ENCODE data around the gene PSMB7. TPM values are rescaled to one million over a fixed set of nuclear protein-coding genes. Genes with fewer than 3 reads are reported as not detected.

PSMB7 gene
- total RNA-seq, 3 donors from 2014 or later = 157 to 206 (median 162) TPM

GRCh38 chr9:124450241-124450924 lies 35.1 kb upstream of the PSMB7 start, which contains the start of gene ADGRD2:
ADGRD2 (plus strand) TSS chr9:124450451; CDS start chr9:124451667, 1,216 bp downstream.
- H3K27ac ChIP-seq = peak within 1 kb of the TSS; percentile 55 to 62
- intact Hi-C loops (cut with DNase I; ENCODE audit: low total_unique reads) = no loop called here
- peak within 1 kb of the TSS in 2 of 3 donors; percentile 48 to 62 for H3K4me3 ChIP-seq
- H3K9me3 ChIP-seq = no peaks in the 10 kb centered on the region
- no peak for TF ChIP-seq POLR2A (IDR thresholded peaks at IDR 0.05)
- no peak for TF ChIP-seq POLR2AphosphoS5 (IDR thresholded peaks at IDR 0.05)
- TF ChIP-seq CTCF (IDR thresholded peaks at IDR 0.05) = no peak
- DNase-seq (ENCODE audit: low spot score in 2 of 2) = peak; percentile 53
- peaks cover 0 to 48% of the 10 kb centered on the region in 2 donors for H3K27me3 ChIP-seq
- H3K36me3 ChIP-seq = no peaks in the 10 kb centered on the region
- no peaks in the 10 kb centered on the region for H3K4me1 ChIP-seq

GRCh38 chr9:124449381-124450151 lies 34.3 kb upstream of the PSMB7 start:
- H3K4me1 ChIP-seq = no peaks in the 10 kb centered on the region
- H3K36me3 ChIP-seq = no peaks in the 10 kb centered on the region
- H3K27me3 ChIP-seq = peaks cover 0 to 48% of the 10 kb centered on the region in 2 donors
- TF ChIP-seq POLR2A (IDR thresholded peaks at IDR 0.05) (no peak), CTCF (IDR thresholded peaks at IDR 0.05) (no peak), POLR2AphosphoS5 (IDR thresholded peaks at IDR 0.05) (no peak)
- DNase-seq (ENCODE audit: low spot score in 2 of 2) = peak in 1 of 2 donors; percentile 25
- no peaks in the 10 kb centered on the region for H3K9me3 ChIP-seq
- intact Hi-C loops (cut with DNase I; ENCODE audit: low total_unique reads) = no loop called here
- no peak overlapping the region for H3K4me3 ChIP-seq
- H3K27ac ChIP-seq = peak overlapping the region; percentile 55 to 62

- TF ChIP-seq POLR2AphosphoS5 (IDR thresholded peaks at IDR 0.05) (no peak), POLR2A (IDR thresholded peaks at IDR 0.05) (no peak), CTCF (IDR thresholded peaks at IDR 0.05) (no peak)
- intact Hi-C loops (cut with DNase I; ENCODE audit: low total_unique reads) = no loop called here
- Histone ChIP-seq H3K27ac (peak overlapping the region; percentile 44 to 67), H3K4me3 (no peak overlapping the region), H3K4me1 (no peaks in the 10 kb centered on the region), H3K9me3 (no peaks in the 10 kb centered on the region), H3K27me3 (peaks cover 0 to 33% of the 10 kb centered on the region in 2 donors), H3K36me3 (no peaks in the 10 kb centered on the region)
- DNase-seq (ENCODE audit: low spot score in 2 of 2) = peak in 1 of 2 donors; percentile 47
Observed at GRCh38 chr9:124448019-124448418, 32.8 kb upstream of the PSMB7 start.

GRCh38 chr9:124447297-124447661 lies 32.0 kb upstream of the PSMB7 start:
- H3K27me3 ChIP-seq = peaks cover 0 to 26% of the 10 kb centered on the region in 2 donors
- H3K9me3 ChIP-seq = no peaks in the 10 kb centered on the region
- H3K36me3 ChIP-seq = no peaks in the 10 kb centered on the region
- no peaks in the 10 kb centered on the region for H3K4me1 ChIP-seq
- H3K27ac ChIP-seq = no peak overlapping the region
- no peak for TF ChIP-seq POLR2AphosphoS5 (IDR thresholded peaks at IDR 0.05)
- no peak for TF ChIP-seq CTCF (IDR thresholded peaks at IDR 0.05)
- no peak for TF ChIP-seq POLR2A (IDR thresholded peaks at IDR 0.05)
- no peak overlapping the region for H3K4me3 ChIP-seq
- no peak for DNase-seq (ENCODE audit: low spot score in 2 of 2)
- intact Hi-C loops (cut with DNase I; ENCODE audit: low total_unique reads) = no loop called here

GRCh38 chr9:124444166-124444565 lies 28.9 kb upstream of the PSMB7 start:
- no peaks in the 10 kb centered on the region for H3K9me3 ChIP-seq
- intact Hi-C loops (cut with DNase I; ENCODE audit: low total_unique reads) = no loop called here
- no peaks in the 10 kb centered on the region for H3K27me3 ChIP-seq
- no peak for TF ChIP-seq POLR2AphosphoS5 (IDR thresholded peaks at IDR 0.05)
- TF ChIP-seq CTCF (IDR thresholded peaks at IDR 0.05) = no peak
- no peak for TF ChIP-seq POLR2A (IDR thresholded peaks at IDR 0.05)
- no peak for DNase-seq (ENCODE audit: low spot score in 2 of 2)
- no peaks in the 10 kb centered on the region for H3K36me3 ChIP-seq
- H3K27ac ChIP-seq = no peak overlapping the region
- H3K4me1 ChIP-seq = no peaks in the 10 kb centered on the region
- no peak overlapping the region for H3K4me3 ChIP-seq
